T-helper 2 cell treated with Interferon-gamma antibody and Interleukin-4, amounts not matched to agents 100 ng/mL and 5 ng/mL, for 36 hours (primary cell): ENCODE results near the gene PTH2. TPM values are rescaled to one million over a fixed set of nuclear protein-coding genes. Genes with fewer than 3 reads are reported as not detected.

ENCODE experiments used
- intact Hi-C: fragments of 100-400 bp; cut with micrococcal nuclease; formaldehyde crosslinking; loops from one replicate; pipeline ENCODE4 v1.15.1; 2023
- total RNA-seq: library from RNA; stranded (reverse); gene quantifications from 2 replicates; pipeline ENCODE4 v1.2.3, GENCODE V29; 2022

PTH2 gene
- total RNA-seq, 1 donor from 2014 or later = not detected

DNA sequence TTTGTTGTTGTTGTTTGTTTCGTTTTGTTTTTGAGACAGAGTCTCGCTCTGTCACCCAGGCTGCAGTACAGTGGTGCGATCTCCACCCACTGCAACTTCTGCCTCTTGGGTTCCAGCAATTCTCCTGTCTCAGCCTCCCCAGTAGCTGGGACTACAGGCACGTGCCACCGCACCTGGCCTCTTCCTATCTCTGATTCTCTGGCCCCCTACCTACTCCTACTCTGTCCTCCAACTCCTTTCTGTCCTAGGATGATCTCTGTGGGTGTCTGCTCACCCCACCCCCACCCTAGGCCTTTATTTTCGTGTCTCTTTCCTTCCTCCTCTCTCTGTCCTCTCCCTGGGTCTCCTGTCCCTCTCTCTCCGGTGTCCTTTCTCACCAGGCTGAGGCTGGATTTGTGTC lies 27.2 kb upstream of the PTH2 start:
- intact Hi-C loops = no loop called here

DNA sequence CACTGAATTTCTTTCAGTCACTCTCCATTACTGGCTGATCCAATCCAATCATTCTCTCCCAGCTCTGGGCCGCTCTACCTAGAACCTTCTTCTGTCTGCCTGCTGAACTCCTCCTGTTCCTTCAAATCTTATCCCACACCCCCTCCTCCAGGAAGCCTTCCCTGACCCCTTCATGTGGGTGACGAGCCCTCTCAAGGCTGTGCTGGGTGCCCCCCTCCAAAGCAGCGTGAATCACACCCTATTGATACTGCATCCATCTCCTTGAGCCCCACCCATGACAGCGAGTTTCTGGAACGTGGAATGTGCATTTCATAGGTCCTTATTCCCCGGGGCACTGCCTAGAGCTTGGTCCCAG lies 25.2 kb upstream of the PTH2 start:
- intact Hi-C loops = loop anchor here (10.0 kb wide), 1 partner anchor 114 kb away; the partner anchor contains the start of gene CD37

DNA sequence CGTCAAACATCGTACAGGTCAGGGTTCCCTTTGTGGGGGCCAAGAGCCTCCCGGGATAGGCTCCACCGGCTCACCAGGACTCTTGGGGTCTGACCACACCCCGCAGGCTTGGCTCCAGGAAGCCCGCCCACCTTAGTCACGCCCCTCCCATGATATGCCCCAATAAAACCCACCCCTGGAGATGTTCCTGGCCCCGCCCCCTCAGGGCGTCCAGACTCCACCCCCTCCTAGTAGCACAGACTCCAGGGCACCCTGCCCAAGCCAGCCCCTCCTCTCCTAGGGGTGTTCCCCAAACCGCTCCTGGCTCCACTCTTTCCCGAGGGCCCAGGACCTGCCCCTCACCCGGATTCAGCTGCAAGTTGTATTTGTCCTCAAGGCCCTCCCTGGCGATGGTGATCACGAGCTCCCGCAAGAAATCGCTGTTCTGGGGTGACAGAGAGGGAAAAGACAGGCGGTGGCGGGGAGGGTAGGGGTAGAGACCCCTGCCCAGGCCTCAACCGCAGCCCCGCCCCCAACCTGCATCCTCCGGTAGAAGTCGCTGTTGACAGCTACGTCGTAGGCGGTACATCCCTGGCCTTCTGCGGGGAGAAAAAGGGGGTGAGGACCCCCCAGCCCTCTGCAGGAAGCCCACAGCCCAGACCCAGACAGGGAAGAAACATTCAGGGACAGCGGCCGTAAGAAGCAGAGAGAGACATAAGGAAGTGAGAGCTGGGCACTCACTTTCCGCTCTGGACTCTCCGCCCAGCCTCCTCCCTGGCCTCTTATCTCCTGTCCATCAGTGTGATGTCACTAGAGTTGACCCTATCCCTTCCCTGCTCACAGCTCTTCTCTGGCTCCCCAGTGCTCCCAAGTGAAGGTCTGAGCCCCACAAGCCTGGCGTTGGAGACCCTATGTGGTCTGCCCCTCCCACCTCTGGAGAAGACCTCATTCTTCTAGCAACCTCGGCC lies 24.5 kb upstream of the PTH2 start:
- intact Hi-C loops = loop anchor here (10.0 kb wide), 1 partner anchor 113 kb away; the partner anchor contains the start of gene CD37

DNA sequence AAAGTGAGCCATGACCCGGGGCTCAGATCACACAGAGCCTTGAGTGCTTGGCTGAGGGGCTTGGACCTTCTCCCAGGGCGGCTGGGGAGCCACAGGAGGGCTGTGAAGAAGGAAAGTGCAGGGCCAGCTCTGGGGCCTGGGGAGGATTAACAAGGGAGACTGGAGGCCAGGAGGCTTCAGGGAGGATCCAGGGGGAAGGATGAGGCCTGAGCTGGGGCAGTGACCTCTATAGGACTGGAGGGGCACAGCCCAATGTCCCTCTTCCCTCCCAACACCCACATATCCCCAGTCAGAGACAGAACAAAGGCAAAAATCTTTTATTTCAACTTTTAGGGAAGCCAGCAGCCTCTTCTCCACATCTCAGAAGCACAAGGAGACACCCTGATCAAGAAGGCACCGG lies 22.8 kb upstream of the PTH2 start:
- intact Hi-C loops = loop anchor here (10.0 kb wide), 1 partner anchor 111 kb away; the partner anchor contains the start of gene CD37

DNA sequence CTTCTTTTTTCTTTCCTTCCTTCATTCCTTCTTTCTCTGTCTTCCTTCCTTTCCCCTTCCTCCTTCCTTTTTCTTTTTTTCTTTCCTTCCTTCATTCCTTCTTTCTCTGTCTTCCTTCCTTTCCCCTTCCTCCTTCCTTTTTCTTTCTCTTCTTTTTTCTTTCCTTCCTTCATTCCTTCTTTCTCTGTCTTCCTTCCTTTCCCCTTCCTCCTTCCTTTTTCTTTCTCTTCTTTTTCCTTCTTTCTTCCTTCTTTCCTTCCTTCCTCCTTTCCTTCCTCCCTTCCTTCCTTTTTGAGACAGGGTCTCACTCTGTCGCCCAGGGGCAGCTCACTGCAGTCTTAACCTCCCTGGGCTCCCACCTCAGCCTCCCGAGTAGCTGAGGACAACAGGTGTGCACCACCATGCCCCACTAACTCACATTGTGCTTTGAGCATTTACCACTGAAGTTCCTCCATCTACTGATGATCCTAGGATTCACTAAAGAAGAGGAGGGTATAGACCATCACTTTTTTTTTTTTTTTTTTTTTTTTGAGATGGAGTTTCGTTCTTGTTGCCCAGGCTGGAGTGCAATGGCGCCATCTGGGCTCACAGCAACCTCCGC lies 21.0 kb upstream of the PTH2 start:
- intact Hi-C loops = loop anchor here (10.0 kb wide), 1 partner anchor 109 kb away; the partner anchor contains the start of gene CD37

DNA sequence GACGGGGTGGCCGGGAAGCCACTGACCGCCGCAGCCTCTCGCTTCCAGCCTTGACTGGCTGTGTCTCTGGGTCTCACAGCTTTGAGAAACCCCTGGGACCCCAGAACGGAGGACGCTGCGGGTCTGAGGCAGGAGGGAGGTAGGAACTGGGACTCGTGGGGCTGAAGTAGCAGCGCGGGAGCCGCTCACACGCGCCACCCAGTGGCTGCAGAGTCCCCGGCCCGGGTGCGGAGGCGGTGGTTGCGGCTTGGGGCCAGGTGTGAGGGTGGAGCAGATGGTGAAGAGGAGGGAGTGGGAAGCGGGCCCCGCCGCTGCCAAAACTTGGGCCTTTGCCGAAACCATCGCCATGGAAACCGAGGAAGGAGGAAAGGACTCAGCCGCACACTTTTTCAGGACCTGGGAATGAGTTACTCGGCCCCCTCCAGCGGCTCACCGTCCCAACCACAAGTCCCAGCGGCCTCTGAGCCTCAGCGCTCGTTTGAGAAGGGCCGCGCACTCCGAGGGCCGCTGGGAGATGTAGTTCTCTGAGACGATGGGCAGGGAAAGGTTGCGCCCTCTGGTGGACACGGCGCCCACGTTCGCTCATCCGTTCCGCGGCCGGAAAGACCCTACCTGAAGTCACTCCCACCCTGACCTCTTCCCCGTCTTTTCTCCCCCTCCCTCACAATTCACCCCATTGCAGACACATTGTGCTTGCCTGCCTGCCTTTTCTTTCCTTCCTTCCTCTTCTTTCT lies 20.3 kb upstream of the PTH2 start:
- intact Hi-C loops = loop anchor here (1.0 to 10.0 kb wide), 4 partner anchors 10 to 109 kb away; partner anchors contain the start of genes ALDH16A1, CD37 and PTH2

DNA sequence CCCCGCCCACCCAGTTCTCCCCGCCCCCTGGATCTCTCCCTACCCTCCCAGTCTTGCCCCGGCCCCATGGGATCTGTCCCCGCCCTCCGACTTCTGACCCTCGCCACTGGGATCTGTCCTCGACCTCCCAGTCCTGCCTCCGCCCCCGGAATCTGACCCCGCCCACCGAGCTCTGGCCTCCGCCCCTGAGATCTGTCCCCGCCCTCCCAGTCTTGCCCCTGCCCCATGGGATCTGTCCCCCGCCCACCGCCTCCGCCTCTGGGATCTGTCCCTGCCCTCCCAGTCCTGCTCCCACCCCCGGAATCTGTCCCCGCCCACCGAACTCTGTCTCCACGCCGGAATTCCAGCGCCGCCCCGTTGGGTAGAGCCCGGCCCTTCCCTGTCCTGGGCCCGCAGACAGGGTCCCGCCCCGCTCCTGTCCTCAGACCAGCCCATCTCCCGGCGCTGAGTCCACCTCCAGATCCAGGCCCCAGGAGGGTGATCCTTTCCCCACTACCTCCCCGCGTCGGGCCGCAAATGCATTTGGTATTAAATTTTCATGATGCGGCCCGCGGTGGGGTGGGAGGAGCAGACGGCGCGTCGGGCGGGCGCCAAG lies 19.6 kb upstream of the PTH2 start:
- intact Hi-C loops = loop anchor here (1.0 to 10.0 kb wide), 4 partner anchors 10 to 108 kb away; partner anchors contain the start of genes ALDH16A1, CD37 and PTH2

DNA sequence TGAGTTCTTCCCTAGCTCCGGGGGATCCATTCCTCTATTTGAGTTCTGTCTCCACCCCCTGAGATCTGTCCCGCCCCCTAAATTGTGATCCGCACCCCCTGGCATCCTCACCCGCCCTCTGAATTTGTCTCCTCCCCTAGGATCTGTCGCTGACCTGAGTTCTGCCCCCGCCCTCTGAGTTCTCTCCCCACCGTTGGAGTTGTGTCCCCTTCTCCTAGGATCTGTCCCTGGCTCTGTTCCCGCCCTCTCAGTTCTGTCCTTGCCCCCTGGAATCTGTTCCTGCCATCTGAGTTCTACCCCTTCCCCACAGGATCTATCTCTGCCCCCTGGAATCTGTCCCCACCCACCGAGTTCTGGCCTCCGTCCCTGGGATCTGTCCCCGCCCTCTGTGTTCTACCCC lies 19.1 kb upstream of the PTH2 start:
- intact Hi-C loops = loop anchor here (2.0 to 10.0 kb wide), 2 partner anchors 20 to 108 kb away; partner anchors contain the start of genes CD37 and PTH2

DNA sequence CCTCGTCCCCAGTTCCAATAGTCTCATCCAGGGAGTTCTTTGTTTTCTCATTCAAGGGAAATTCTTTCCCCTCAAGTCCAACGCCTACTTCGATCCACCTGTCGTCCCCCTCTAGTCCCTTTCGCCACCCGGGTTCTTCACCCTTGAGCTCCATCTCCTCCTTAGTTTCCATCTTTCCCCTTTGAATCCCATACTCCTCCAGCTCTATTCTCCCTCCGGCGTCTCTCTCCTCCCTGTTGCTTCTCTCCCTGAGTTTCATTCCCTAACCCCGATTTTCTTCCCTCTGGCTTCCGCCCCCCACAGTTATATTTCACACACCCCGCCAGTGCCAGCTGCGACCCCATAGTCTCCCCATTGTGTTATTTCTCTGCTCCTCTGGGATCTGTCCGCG lies 18.7 kb upstream of the PTH2 start:
- intact Hi-C loops = loop anchor here (2.0 to 10.0 kb wide), 2 partner anchors 19 to 107 kb away; partner anchors contain the start of genes CD37 and PTH2

DNA sequence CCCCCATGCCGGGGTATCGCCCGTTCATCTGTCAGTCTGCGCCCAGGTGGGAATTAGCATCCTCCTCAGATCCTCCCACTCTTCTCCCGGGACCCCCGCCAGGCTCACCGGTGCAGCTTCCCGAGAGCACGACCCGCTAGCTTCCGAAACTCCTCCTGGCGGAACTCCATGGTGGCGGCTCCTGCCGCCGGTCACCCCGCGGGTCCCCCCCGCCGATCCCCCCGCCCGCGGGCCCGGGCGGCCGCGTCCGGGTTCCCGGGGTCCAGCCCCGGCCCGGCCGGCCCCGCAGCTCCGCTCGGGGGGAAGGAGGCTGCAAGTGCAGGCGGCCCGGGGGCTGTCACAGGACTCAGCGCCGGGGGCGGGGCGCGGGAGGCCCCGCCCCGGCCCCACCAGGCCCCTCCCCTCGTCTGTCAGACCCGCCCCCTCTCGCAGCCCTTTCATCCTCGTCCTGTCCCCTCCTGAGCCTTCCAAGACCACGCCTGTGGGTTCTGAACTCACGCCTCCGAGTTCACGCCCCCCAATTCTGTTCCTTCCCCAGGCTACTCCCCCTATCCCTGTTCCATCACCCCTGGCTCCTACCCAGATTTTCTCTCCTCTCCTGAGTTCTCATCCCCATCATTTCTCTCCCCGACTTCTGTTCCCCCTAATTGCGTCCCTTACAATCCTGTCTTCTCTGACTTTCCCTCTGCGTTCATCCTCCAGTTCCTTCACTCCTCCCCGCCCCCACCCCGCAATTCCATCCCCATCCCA lies 18.1 kb upstream of the PTH2 start, which contains the start of gene SLC17A7:
TSS of gene SLC17A7 (minus strand) at position 318 of the 750 bp plus-strand sequence. CDS start at position 170, 148 bp downstream.
- intact Hi-C loops = loop anchor here (10.0 kb wide), 1 partner anchor 107 kb away; the partner anchor contains the start of gene CD37

DNA sequence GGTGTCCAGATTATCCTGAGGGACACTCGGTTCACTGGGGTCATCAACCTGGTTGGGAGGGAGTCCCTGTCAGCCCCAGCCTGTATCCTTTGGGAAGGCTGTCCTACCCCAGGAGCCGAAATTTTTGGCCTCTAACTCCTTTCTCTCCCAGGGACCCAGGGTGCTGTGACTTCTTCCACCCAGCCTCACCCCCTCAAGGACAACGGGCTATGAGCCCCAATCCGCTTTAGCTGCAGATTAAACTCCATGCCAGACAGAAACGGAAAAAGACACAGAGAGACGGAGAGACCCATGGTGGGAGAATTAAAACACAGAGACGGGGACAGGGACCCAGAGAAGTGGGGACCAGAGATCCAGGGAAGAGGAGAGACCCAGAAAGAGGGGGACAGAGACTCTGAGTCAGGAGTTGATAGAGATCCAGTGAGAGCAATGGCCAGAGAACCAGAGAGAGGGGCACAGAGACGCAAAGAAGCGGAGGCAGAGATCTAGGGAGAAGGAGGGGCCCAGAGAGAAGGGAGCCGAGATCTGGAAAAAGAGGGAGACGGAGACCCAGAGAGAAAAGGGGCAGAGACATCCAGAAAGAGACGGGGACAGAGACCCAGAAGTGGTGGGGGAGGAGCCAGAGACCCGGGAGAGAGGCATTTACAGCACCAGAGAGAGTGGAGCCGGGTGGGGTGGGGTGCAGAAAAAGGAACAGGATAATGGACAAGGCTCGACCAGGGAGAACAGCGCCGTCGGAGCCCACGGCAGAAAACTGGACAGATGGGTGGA lies 17.4 kb upstream of the PTH2 start:
- intact Hi-C loops = loop anchor here (10.0 kb wide), 1 partner anchor 106 kb away; the partner anchor contains the start of gene CD37

DNA sequence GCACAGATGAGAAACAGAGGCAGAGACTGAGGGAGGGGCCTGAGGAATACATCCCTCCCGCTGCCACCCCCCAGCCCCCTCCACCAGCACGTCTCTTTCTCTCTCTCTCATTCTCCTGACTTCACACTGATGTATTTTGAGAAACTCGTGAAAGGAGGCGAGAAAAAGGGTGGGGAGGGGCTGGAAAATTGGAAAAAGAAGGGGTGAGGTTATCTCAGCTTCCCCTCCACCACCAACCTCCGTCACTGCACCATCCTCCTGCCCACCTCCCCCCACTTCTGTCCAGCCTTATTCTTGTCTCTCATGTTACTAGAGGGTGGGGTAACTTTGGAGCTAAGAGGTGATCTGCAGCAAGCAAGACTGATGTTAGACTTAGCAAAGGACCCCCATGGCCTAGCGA lies 16.6 kb upstream of the PTH2 start:
- intact Hi-C loops = loop anchor here (10.0 kb wide), 1 partner anchor 105 kb away; the partner anchor contains the start of gene CD37

DNA sequence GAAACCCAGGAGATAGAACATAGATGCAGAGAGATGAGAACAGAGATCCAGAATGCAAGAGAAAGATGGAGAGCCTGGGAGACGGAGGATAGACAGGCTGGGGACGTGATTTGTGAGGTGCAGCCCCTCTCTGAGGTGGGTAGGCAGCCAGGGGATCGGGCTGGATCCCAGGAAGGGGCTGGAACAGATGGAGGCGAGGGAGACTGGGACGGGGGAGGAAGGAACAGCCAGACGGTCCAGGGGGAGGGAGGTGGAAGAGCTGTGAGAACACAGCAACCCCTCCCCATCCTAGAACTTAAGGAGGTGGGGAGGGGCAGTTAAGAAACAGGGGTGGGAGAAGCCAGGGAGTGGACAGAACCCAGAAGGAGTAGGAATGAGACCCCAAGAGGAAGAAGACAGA lies 15.0 kb upstream of the PTH2 start:
- intact Hi-C loops = no loop called here

DNA sequence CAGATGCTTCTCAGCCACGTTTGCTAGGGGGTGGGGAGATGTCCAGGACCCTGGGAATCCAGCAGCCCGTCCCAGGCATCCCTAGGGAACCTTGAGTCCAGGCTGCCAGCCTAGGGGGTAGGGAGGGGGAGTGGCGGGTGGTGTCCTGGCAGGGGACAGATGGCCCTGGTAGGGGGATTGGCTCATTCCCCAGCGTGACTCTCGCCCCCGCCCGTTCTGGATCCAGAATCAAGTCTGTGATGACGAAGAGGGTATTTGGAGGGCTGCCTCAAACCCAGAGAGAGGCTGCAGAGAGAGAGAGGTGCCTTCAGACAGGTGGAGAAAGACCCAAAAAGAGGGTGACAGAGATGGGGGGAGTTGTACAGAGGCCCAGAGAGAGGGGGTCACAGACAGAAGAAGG lies 14.0 kb upstream of the PTH2 start:
- intact Hi-C loops = no loop called here

DNA sequence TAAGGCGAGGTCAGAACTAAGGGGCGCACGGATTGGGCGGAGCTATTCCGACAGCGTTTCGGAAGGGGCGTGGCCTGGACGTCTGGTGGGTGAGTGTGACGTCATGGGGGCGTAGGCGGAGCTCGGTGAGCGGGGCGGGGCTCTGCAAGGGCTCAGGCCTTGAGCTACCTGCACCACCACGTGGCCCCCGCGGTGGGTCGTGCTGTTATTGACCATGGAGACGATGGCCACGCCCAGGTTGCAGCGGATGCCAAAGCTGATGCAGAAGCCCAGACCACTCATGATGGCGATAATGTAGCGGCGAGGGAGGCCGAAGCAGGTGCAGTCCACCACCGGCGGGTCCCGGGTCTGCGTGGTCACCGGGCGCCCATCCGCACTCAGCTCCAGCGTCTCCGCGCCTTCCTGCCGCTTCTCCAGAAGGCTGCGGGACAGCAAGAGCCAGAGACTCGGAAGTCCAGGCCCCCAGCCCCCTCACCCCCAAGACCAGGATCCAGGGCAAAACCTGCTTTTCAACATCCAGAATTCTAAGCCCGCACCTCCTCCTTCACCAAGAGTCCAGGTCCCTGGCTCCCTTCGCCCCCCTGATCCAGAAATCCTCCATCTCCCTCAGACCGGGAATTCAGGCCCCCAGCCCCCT lies 13.3 kb upstream of the PTH2 start:
- intact Hi-C loops = no loop called here

DNA sequence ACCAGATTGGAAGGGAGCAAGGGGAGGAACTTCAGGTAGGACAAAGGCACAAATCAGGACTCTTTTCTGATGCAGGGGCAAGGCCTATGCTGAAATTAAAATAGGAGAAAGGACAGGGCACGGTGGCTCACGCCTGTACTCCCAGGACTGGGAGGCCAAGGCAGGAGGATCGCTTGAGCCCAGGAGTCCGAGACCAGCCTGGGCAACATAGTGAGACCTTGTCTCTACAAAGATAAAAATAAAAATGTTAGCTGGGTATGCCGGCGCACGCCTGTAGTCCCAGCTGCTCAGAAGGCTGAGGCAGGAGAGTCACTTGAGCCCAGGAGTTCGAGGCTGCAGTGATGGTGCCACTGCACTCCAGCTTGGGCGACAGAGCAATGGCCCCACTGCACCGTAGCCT lies 12.4 kb upstream of the PTH2 start:
- intact Hi-C loops = no loop called here

DNA sequence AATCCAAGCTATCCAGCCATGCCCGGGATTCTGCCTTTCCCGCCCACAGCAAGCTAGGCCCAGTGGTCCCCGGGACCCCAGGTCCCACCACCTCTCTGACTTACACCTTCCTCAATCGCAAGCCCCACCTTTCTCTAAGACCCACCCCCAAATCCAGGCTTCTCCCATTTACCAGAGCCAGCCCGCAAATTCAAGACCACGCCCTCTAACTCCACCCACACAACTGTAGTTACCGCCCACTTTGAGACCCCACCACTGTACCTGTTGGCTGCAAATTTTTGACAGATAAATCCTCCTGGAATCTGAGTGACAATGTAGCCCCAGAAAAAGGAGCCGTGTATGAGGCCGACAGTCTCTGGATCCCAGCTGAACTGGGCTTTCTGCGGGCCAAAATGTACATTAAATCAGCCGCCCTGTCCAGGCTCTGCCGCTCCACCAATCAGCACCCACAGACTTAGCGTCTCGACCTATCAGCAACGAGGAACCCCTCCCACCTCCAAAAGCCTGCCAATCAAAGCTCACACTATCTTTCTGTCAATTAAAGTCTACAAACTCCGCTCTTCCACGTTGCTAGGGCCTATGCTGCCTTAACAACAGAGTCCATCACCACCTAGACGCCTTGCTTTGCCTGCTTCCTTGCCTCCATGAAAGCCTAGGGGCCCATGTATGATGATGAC lies 11.8 kb upstream of the PTH2 start:
- intact Hi-C loops = no loop called here
